ENCODE measurements around the gene MAMDC2. TPM values are rescaled to one million over a fixed set of nuclear protein-coding genes. Genes with fewer than 3 reads are reported as not detected.

The MAMDC2 gene
- total RNA-seq, 1 donor from 2014 or later, result 4.0 TPM

DNA sequence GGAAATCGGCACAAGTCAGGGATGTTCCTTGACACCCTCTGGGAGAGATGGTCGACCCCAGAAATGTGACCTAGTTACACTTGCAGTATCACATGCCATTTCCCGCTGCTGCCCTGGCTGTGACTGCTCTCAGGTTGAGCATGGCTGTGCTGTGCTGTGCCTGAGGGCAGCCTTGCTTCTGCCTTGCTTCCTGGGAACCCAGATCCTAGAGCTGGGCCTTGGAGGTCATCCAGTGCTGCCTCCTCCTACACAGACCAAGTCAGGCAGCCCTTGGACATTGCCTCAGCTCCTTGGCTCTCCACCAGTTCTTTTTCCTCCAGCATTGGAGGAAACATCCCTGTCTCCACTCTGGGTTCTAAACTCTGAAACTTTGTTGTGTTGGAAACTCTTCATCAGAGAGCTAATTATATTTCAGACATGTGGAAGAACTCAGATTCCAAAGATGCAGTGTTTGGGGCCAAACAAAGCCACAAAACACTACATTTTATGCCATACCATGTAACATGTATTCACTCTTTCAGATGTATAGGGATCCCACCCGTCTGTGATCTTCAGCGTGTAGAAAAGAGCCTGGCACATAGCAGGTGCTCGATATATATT lies 6.1 kb downstream of the MAMDC2 start:
- no peak for DNase-seq (ENCODE audit: extremely low spot score, unreplicated experiment)
- H3K27me3 Mint-ChIP-seq, result peaks cover 27% of the 10 kb centered on the region
- peaks cover under 1% of the 10 kb centered on the region for H3K4me1 Mint-ChIP-seq (ENCODE audit: unreplicated experiment)
- H3K9me3 Mint-ChIP-seq, result peaks cover 4% of the 10 kb centered on the region
- no peaks in the 10 kb centered on the region for H3K36me3 Mint-ChIP-seq
- TF ChIP-seq, protein P1, sequence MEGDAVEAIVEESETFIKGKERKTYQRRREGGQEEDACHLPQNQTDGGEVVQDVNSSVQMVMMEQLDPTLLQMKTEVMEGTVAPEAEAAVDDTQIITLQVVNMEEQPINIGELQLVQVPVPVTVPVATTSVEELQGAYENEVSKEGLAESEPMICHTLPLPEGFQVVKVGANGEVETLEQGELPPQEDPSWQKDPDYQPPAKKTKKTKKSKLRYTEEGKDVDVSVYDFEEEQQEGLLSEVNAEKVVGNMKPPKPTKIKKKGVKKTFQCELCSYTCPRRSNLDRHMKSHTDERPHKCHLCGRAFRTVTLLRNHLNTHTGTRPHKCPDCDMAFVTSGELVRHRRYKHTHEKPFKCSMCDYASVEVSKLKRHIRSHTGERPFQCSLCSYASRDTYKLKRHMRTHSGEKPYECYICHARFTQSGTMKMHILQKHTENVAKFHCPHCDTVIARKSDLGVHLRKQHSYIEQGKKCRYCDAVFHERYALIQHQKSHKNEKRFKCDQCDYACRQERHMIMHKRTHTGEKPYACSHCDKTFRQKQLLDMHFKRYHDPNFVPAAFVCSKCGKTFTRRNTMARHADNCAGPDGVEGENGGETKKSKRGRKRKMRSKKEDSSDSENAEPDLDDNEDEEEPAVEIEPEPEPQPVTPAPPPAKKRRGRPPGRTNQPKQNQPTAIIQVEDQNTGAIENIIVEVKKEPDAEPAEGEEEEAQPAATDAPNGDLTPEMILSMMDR (conservative IDR thresholded peaks at IDR 0.05), result no peak
- no peak overlapping the region for H3K4me3 Mint-ChIP-seq
- no peak overlapping the region for H3K27ac Mint-ChIP-seq

DNA sequence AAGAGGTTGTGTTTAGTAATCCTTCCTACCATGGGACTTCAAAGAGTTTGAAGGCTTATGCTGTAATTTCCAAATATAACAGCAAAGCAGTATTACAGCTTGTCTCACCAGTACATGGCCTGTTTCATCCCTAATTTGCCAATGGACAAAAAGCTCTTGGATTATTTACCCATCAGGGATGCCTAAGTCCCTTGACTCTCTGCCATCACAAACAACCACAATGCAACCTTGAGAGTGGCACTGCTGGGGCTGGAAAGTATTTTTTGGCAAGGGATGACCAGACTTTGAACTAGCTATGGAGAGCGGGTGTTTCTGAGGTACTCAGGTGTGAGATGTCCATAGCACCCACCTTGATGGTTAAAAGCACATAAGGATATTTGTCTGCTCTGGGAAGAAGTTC lies 9.1 kb downstream of the MAMDC2 start:
- H3K27me3 Mint-ChIP-seq, result peaks cover 9% of the 10 kb centered on the region
- H3K27ac Mint-ChIP-seq, result no peak overlapping the region
- DNase-seq (ENCODE audit: extremely low spot score, unreplicated experiment), result no peak

GRCh38 chr9:70053864-70054263 lies 10.2 kb downstream of the MAMDC2 start:
- Mint-ChIP-seq H3K27me3 (peaks cover 7% of the 10 kb centered on the region), H3K9me3 (peaks cover under 1% of the 10 kb centered on the region), H3K4me3 (no peak overlapping the region), H3K4me1 (ENCODE audit: unreplicated experiment) (peaks cover under 1% of the 10 kb centered on the region), H3K27ac (no peak overlapping the region), H3K36me3 (no peaks in the 10 kb centered on the region)
- DNase-seq (ENCODE audit: extremely low spot score, unreplicated experiment), result no peak
- TF ChIP-seq, protein P1 (conservative IDR thresholded peaks at IDR 0.05), result no peak

More for the DNA sequence above, 9.1 kb downstream of the MAMDC2 start:
- no peaks in the 10 kb centered on the region for H3K4me1 Mint-ChIP-seq (ENCODE audit: unreplicated experiment)
- no peak overlapping the region for H3K4me3 Mint-ChIP-seq
- peaks cover 4% of the 10 kb centered on the region for H3K9me3 Mint-ChIP-seq
- TF ChIP-seq, protein P1 (conservative IDR thresholded peaks at IDR 0.05), result no peak
- no peaks in the 10 kb centered on the region for H3K36me3 Mint-ChIP-seq

DNA sequence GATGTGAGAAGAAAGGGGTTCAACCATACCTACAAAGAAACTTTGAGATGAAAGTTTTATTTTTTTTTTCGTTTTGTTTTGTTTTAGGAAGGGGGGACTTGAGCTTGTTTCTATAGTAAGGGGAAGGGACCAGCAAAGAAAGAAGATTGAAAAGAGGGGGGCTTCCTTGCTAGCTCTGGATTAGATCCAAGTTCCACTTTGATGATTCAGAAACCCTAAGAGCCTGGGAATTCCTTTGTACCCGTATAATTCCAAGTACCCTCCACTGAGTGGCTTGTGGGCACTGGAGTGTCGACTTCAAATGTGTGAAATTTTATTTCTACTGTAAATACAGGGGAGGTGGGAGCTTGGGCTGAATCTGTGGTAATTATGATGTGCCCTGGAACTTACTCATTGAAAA lies 10.9 kb downstream of the MAMDC2 start:
- Mint-ChIP-seq H3K9me3 (no peaks in the 10 kb centered on the region), H3K4me1 (ENCODE audit: unreplicated experiment) (peaks cover 3% of the 10 kb centered on the region), H3K27me3 (peaks cover 6% of the 10 kb centered on the region), H3K27ac (no peak overlapping the region), H3K4me3 (no peak overlapping the region), H3K36me3 (no peaks in the 10 kb centered on the region)
- no peak for DNase-seq (ENCODE audit: extremely low spot score, unreplicated experiment)
- TF ChIP-seq, protein P1 (conservative IDR thresholded peaks at IDR 0.05), result no peak

DNA sequence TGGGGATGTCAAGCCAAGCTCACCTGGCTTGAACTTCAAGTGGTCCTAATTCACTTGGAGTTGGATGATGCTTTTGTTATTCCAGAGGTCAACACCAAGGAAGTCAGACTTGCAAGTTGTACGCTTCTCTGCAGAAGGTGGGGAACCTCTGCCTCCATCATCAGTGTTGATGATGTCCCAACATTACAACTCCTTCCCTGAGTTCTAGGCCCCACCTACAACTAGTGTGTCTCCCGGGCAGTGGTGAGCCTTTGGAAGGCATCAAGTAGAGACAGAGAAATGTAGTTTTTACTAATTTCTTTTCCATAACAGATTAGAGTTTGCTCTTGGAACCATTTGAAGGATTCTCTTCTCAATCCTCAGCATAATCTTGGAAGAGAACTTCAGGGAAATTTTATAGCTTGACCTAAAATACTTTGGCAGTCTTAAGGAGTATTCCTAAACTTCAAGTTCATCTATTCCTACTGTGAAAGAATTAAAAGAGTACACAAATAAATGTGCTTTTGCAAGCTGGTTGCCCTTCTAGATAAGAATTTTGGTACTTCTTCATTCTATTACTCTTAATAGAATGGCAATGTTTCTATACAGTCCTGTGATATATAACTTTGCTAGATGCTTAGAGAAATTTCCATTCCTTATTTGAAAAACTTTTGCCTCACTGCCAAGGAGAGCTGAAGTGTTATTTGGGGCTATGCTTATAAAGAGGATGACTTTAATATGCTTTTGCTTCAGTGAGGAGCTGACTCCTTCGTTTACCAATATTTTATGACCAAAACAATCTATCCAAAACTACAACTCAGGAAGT lies 12.0 kb downstream of the MAMDC2 start:
- Mint-ChIP-seq H3K4me1 (ENCODE audit: unreplicated experiment) (peaks cover 3% of the 10 kb centered on the region), H3K36me3 (no peaks in the 10 kb centered on the region)

More for the DNA sequence above, 12.0 kb downstream of the MAMDC2 start:
- H3K9me3 Mint-ChIP-seq, result no peaks in the 10 kb centered on the region
- H3K27ac Mint-ChIP-seq, result no peak overlapping the region
- DNase-seq (ENCODE audit: extremely low spot score, unreplicated experiment), result no peak
- H3K27me3 Mint-ChIP-seq, result peaks cover 8% of the 10 kb centered on the region
- no peak overlapping the region for H3K4me3 Mint-ChIP-seq
- TF ChIP-seq, protein P1 (conservative IDR thresholded peaks at IDR 0.05), result no peak
